Measurements from ENCODE around the gene NR1H3. TPM values are rescaled to one million over a fixed set of nuclear protein-coding genes. Genes with fewer than 3 reads are reported as not detected.

Gene NR1H3
- total RNA-seq, 6 donors from 2014 or later, result 37.3 to 367 (median 49.2) TPM

- peak in 1 of 2 donors; percentile 55 for ATAC-seq (ENCODE audit: low FRiP score in 2 of 2)
- H3K9me3 ChIP-seq, result no peaks in the 10 kb centered on the region
- peak in 1 of 2 donors; percentile 59 for DNase-seq
- WGBS, 2 donors, result 37 to 45% methylated on average over 3 of the region's 3 CpGs
- H3K27ac ChIP-seq, result peak overlapping the region; percentile 72 to 83 (median 78)
- TF ChIP-seq POLR2A (IDR thresholded peaks at IDR 0.05), result peak in 1 of 4 donors; percentile 64
- TF ChIP-seq EP300 (IDR thresholded peaks at IDR 0.05), result no peak
- no peak for TF ChIP-seq CTCF (IDR thresholded peaks at IDR 0.05)
- H3K27me3 ChIP-seq, result no peaks in the 10 kb centered on the region
- H3K4me3 ChIP-seq, result no peak overlapping the region
- no peaks in the 10 kb centered on the region for H3K36me3 ChIP-seq
- H3K4me1 ChIP-seq, result peaks cover 47 to 62% (median 49%) of the 10 kb centered on the region in 4 donors
Measured at GRCh38 chr11:47254386-47254785, 3.4 kb upstream of the NR1H3 start.

GRCh38 chr11:47256374-47256773 is 1.4 kb upstream of the NR1H3 start:
- Histone ChIP-seq H3K27me3 (no peaks in the 10 kb centered on the region), H3K36me3 (peaks cover 0 to 4% (median 1%) of the 10 kb centered on the region in 4 donors), H3K27ac (peak overlapping the region in 3 of 4 donors; percentile 77 to 78 (median 78)), H3K4me1 (peaks cover 45 to 63% (median 50%) of the 10 kb centered on the region in 4 donors), H3K4me3 (no peak overlapping the region), H3K9me3 (no peaks in the 10 kb centered on the region)
- DNase-seq (no peak), ATAC-seq (ENCODE audit: low FRiP score in 2 of 2) (no peak)
- TF ChIP-seq POLR2AphosphoS5 (IDR thresholded peaks at IDR 0.05) (no peak), CTCF (IDR thresholded peaks at IDR 0.05) (no peak), EP300 (IDR thresholded peaks at IDR 0.05) (no peak), POLR2A (IDR thresholded peaks at IDR 0.05) (no peak)
- WGBS, 2 donors, result 81 to 88% methylated on average over 6 of the region's 6 CpGs

DNA sequence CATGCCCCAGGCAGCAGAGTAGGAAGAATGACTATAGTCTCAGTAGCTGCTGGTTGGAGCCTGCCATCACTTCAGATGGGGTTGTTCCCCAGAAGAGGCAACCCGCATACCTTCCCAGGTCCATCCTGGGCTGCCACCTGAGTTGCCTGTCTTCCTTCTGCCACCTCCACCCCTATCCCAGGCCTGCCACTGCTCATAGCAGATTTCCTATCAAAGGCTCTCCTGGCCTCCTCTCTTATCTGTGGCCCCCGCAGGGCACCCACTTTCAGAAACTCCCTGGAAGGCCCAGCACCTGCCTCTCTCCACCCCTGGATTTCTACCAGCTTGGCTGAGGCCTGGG is 649 bp upstream of the NR1H3 start:
- no peak for TF ChIP-seq POLR2A (IDR thresholded peaks at IDR 0.05)
- no peak for TF ChIP-seq CTCF (IDR thresholded peaks at IDR 0.05)
- no peak for TF ChIP-seq EP300 (IDR thresholded peaks at IDR 0.05)
- no peak for TF ChIP-seq POLR2AphosphoS5 (IDR thresholded peaks at IDR 0.05)
- ATAC-seq (ENCODE audit: low FRiP score in 2 of 2) (peak in 1 of 2 donors; percentile 2), DNase-seq (no peak)
- peaks cover 45 to 63% (median 50%) of the 10 kb centered on the region in 4 donors for H3K4me1 ChIP-seq
- WGBS, 2 donors, result 45 to 56% methylated on average over 2 of the region's 2 CpGs
- H3K36me3 ChIP-seq, result peaks cover 0 to 8% (median 4%) of the 10 kb centered on the region in 4 donors
- H3K27me3 ChIP-seq, result no peaks in the 10 kb centered on the region
- no peaks in the 10 kb centered on the region for H3K9me3 ChIP-seq
- peak overlapping the region; percentile 78 to 86 (median 80) for H3K27ac ChIP-seq
- peak overlapping the region in 3 of 4 donors; percentile 31 to 52 (median 51) for H3K4me3 ChIP-seq

DNA sequence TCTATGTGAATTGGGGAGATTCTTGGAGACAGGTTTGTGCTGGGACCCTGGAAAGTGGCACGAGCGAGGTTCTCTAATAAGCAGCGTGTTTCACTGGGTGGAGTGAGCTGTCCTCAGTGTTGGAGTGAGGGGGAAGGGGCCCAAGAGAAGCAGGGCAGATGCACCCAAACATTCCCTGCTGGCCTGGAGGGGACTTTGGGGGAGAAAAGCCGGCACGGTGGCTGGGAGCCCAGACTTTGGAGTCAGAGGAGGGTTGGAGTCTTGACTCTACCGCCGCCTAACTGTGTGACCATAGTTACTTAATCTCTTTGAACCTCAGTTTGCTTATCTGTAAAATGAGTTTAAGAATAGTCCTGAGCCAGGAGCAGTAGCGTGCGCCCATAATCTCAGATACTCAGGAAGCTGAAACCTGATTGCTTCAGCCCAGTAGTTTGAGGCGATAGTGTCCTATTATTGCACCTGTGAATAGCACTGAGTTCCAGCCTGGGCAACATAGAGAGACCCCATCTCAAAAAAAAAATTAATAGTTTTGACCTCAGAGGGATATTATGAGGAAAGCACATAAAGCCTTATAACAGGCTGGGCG is 614 bp downstream of the NR1H3 start:
- DNase-seq (no peak), ATAC-seq (ENCODE audit: low FRiP score in 2 of 2) (no peak)
- 49 to 67% methylated on average over 7 to 11 of the region's 11 CpGs for WGBS, 2 donors
- peaks cover 45 to 61% (median 50%) of the 10 kb centered on the region in 4 donors for H3K4me1 ChIP-seq
- H3K4me3 ChIP-seq, result peak overlapping the region in 3 of 4 donors; percentile 31 to 52 (median 51)
- no peaks in the 10 kb centered on the region for H3K9me3 ChIP-seq
- H3K27me3 ChIP-seq, result no peaks in the 10 kb centered on the region
- H3K27ac ChIP-seq, result peak overlapping the region; percentile 78 to 86 (median 80)
- H3K36me3 ChIP-seq, result peaks cover 0 to 8% (median 4%) of the 10 kb centered on the region in 4 donors
- TF ChIP-seq EP300 (IDR thresholded peaks at IDR 0.05) (no peak), POLR2AphosphoS5 (IDR thresholded peaks at IDR 0.05) (no peak), POLR2A (IDR thresholded peaks at IDR 0.05) (no peak), CTCF (IDR thresholded peaks at IDR 0.05) (no peak)

All from upper lobe of left lung (tissue), 6 donors.